ENCODE measurements around the gene PLK5. TPM values are rescaled to one million over a fixed set of nuclear protein-coding genes. Genes with fewer than 3 reads are reported as not detected.

The PLK5 gene
- total RNA-seq, 1 donor from 2014 or later, result not detected

DNA sequence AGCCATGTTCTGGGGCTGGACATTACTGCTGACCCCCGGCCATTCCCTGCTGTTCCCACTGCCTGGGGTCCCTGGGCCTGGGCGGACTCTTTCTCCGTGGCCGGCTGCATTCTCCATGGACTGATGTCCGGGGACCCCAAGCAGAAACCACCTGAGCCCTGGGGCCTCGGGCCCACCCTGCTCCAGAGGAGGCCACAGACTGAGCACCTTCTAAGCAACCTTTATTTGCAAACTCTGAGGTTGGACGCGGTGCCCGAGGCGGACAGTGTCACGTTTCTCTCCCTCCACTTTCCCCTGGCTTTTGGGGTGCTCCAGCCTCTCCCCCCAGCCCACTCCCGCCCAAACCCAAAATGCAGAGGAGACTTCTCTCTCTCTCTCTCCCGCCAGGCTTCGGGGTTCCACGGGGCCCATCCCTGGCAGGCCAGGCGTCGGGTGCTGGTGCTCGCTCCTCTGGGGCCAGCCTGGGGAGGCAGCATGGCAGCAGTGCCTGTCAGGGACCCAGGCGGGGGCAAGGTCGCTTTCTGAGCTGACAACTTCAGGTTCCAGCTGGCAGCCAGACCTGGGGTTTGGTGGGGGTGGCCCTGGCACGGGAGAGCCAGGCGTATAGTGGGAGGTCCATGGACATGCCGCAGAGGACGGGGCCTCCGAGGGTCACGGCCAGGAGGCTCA, 42.5 kb upstream of the PLK5 start:
- no peak for TF ChIP-seq CTCF (conservative IDR thresholded peaks at IDR 0.05)
- Mint-ChIP-seq H3K9me3 (no peaks in the 10 kb centered on the region), H3K4me3 (peak overlapping the region; percentile 59), H3K27ac (ENCODE audit: unreplicated experiment) (no peak overlapping the region), H3K27me3 (ENCODE audit: low read depth) (no peaks in the 10 kb centered on the region), H3K36me3 (ENCODE audit: low read depth) (no peaks in the 10 kb centered on the region), H3K4me1 (peaks cover 9% of the 10 kb centered on the region)
- no peak for DNase-seq (ENCODE audit: low read depth, low spot score)

- no peaks in the 10 kb centered on the region for H3K9me3 Mint-ChIP-seq
- H3K4me1 Mint-ChIP-seq, result peaks cover 9% of the 10 kb centered on the region
- H3K4me3 Mint-ChIP-seq, result no peak overlapping the region
- no peak for TF ChIP-seq CTCF (conservative IDR thresholded peaks at IDR 0.05)
- H3K36me3 Mint-ChIP-seq (ENCODE audit: low read depth), result no peaks in the 10 kb centered on the region
- H3K27ac Mint-ChIP-seq (ENCODE audit: unreplicated experiment), result no peak overlapping the region
- DNase-seq (ENCODE audit: low read depth, low spot score), result no peak
- no peaks in the 10 kb centered on the region for H3K27me3 Mint-ChIP-seq (ENCODE audit: low read depth)
Measured at GRCh38 chr19:1481893-1482360, 42.0 kb upstream of the PLK5 start.

DNA sequence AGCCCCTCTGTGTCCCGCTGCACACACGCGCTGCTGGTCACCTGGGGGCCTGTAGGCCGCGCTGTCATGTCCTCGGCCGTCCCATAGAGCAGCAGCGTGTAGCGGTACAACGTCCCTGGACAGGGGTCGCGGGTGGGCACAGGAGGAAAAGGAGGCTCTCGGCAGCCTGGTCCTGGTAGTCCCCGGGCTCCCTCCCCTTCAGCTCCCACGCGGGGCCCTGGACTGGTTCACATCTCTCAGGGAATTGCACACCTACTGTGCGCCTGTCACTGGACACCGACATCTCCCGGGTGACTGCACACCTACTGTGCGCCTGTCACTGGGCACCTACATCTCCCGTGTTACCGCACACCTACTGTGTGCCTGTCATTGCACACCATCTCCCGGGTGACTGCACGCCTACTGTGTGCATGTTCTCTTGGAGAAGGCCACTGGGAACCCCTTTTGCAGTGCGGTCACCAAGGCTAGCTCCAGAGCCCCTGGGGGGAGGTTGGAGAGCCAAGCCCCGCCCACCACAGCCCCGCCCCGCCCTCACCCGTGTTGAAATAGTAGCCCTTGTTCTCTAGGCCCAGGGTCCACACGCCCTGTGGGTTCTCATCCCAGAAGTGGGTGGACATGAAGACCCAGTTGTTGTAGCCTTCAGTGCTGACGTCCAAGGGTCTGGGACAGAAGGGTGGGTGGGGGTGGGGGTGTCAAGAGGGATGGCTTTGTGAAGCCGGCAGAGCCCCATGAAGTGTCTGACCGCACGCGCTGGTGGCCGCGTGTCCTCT, 41.3 kb upstream of the PLK5 start:
- no peaks in the 10 kb centered on the region for H3K27me3 Mint-ChIP-seq (ENCODE audit: low read depth)
- no peak overlapping the region for H3K4me3 Mint-ChIP-seq
- H3K36me3 Mint-ChIP-seq (ENCODE audit: low read depth), result no peaks in the 10 kb centered on the region
- no peak for DNase-seq (ENCODE audit: low read depth, low spot score)
- TF ChIP-seq CTCF (conservative IDR thresholded peaks at IDR 0.05), result no peak
- H3K9me3 Mint-ChIP-seq, result no peaks in the 10 kb centered on the region
- H3K4me1 Mint-ChIP-seq, result peaks cover 7% of the 10 kb centered on the region
- H3K27ac Mint-ChIP-seq (ENCODE audit: unreplicated experiment), result no peak overlapping the region

DNA sequence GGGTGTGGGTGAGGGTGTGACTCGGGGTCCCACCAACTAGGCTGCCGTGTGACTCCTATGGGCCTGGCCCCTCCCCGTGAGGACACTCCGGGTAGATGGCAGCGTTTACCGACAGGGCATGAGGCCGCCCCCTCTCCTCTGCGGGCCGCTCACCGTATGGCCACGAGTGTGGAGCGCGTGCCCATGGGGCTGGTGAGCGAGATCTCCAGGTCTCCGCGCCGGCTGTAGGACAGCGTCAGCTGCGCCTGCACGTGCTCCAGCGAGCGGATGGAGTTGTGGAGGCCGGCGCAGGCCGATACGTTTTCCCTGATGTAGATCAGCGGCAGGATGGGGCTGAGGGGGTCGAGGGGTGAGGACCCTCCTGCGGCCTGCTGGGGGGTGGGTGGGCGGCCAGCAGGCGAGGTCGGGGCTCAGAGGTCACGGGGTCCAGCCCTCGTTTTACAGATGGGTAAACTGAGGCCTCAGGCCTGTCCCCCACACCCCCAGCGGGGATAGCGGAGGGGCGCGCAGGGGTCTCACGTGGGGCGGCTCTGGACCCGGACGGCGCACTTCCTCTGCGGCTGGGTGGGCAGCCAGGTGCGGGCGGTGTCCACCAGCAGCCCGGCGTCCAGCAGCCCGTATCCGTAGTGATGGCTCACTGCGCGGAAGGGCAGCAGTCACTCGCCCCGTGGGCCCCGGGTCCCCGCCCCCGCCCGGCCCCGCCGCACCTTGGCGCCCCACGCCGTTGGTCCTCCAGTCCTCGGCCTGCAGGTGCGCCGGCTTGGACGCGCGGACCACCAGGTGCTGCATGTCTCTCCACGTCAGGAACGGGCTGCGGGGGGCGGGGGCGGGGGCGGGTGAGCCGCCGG, 40.5 kb upstream of the PLK5 start:
- Mint-ChIP-seq H3K27ac (ENCODE audit: unreplicated experiment) (no peak overlapping the region), H3K4me1 (peaks cover 6% of the 10 kb centered on the region), H3K27me3 (ENCODE audit: low read depth) (no peaks in the 10 kb centered on the region), H3K9me3 (no peaks in the 10 kb centered on the region), H3K4me3 (no peak overlapping the region), H3K36me3 (ENCODE audit: low read depth) (no peaks in the 10 kb centered on the region)
- no peak for DNase-seq (ENCODE audit: low read depth, low spot score)
- TF ChIP-seq CTCF (conservative IDR thresholded peaks at IDR 0.05), result no peak

DNA sequence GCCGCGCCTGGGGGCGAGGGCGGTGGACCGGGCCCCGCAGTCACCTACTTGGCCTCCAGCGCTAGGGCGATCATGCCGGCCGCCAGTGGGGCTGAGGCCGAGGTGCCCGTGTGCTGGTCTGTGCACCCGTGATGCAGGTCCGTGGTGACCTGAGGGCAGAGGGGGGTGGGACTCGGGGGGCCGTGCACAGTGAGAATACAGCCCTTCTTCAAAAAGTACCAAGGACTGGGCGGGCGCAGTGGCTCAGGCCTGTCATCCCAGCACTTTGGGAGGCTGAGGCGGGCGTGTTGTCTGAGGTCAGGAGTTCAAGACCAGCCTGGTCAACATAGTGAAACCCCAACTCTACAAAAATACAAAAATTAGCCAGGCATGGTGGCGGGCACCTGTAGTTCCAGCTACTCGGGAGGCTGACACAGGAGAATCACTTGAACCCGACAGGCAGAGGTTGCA, 39.9 kb upstream of the PLK5 start:
- H3K27ac Mint-ChIP-seq (ENCODE audit: unreplicated experiment), result no peak overlapping the region
- H3K27me3 Mint-ChIP-seq (ENCODE audit: low read depth), result no peaks in the 10 kb centered on the region
- peaks cover 4% of the 10 kb centered on the region for H3K4me1 Mint-ChIP-seq
- H3K9me3 Mint-ChIP-seq, result no peaks in the 10 kb centered on the region
- no peaks in the 10 kb centered on the region for H3K36me3 Mint-ChIP-seq (ENCODE audit: low read depth)
- TF ChIP-seq CTCF (conservative IDR thresholded peaks at IDR 0.05), result no peak
- DNase-seq (ENCODE audit: low read depth, low spot score), result no peak
- H3K4me3 Mint-ChIP-seq, result no peak overlapping the region
